CD4-positive, alpha-beta memory T cell (primary cell): ENCODE results near the gene SLFN14. TPM values are rescaled to one million over a fixed set of nuclear protein-coding genes. Genes with fewer than 3 reads are reported as not detected.
A peak's percentile ranks its signal among the peaks of the same experiment; 100 is the strongest.
"Not testable (repeated sequence)": the region's sequence is repeated elsewhere in the genome, so short reads cannot be mapped to it uniquely, and the experiment has no call there.

Experiments
- CTCF ChIA-PET: fragments of 350-600 bp; sonication (Branson Sonifier 250); formaldehyde crosslinking; loops from one replicate; lab custom pipeline; 2021; ENCODE audit warnings: inconsistent platforms; ENCODE audit not compliant: partially characterized antibody; lab: Charles Lee
- POLR2A ChIA-PET: fragments of 350-600 bp; sonication (Branson Sonifier 250); formaldehyde crosslinking; loops from one replicate; lab custom pipeline; 2021; ENCODE audit not compliant: partially characterized antibody; lab: Charles Lee
- DNase-seq, 5 donors: peaks; one replicate each; pipeline versions ENCODE4 v3.0.0 to v3.0.0-alpha.2; 2020 to 2022; ENCODE audit warnings: mixed read lengths in 1 of 5
- H3K27ac ChIP-seq: one replicate; pipeline ENCODE4 v1.7.0; 2013; ENCODE audit warnings: low read depth, low read length
- H3K27me3 ChIP-seq: 2 replicates; pipeline ENCODE4 v1.7.0; 2013; ENCODE audit warnings: mild to moderate bottlenecking, low read length, moderate library complexity; ENCODE audit not compliant: insufficient read depth
- H3K36me3 ChIP-seq: 2 replicates; pipeline ENCODE4 v1.7.0; 2013; ENCODE audit warnings: mild to moderate bottlenecking, low read length, moderate library complexity; ENCODE audit not compliant: insufficient read depth
- H3K4me1 ChIP-seq: 2 replicates; pipeline ENCODE4 v1.7.0; 2013; ENCODE audit warnings: mild to moderate bottlenecking, low read length, moderate library complexity; ENCODE audit not compliant: insufficient read depth
- H3K4me3 ChIP-seq, 2 donors: one replicate each; pipeline ENCODE4 v1.7.0; 2013; ENCODE audit warnings: low read length in 2 of 2, mild to moderate bottlenecking in 1 of 2
- H3K9me3 ChIP-seq, 2 donors: one replicate each; pipeline ENCODE4 v1.7.0; 2013; ENCODE audit warnings: low read length in 2 of 2, control low read depth in 1 of 2; ENCODE audit not compliant: control insufficient read depth in 1 of 2
- H3K27ac Mint-ChIP-seq, 7 donors: one replicate each; pipeline ENCODE4 v1.8.0; 2020 to 2021; ENCODE audit warnings: mixed read lengths in 7 of 7, mild to moderate bottlenecking in 6 of 7, inconsistent platforms in 3 of 7, moderate library complexity in 3 of 7
- H3K27me3 Mint-ChIP-seq, 2 donors: one replicate each; pipeline ENCODE4 v1.8.0; 2020 to 2021; ENCODE audit warnings: mixed read lengths in 2 of 2
- H3K36me3 Mint-ChIP-seq, 2 donors: one replicate each; pipeline ENCODE4 v1.8.0; 2020 to 2021; ENCODE audit warnings: mixed read lengths in 2 of 2, inconsistent platforms in 1 of 2, mild to moderate bottlenecking in 1 of 2
- H3K4me1 Mint-ChIP-seq, 4 donors: one replicate each; pipeline ENCODE4 v1.8.0; 2020 to 2021; ENCODE audit warnings: mixed read lengths in 4 of 4, mild to moderate bottlenecking in 1 of 4
- H3K4me3 Mint-ChIP-seq, 8 donors: one replicate each; pipeline ENCODE4 v1.8.0; 2020 to 2021; ENCODE audit warnings: mixed read lengths in 8 of 8, mild to moderate bottlenecking in 7 of 8, moderate library complexity in 6 of 8, inconsistent platforms in 3 of 8
- H3K9me3 Mint-ChIP-seq, 8 donors: one replicate each; pipeline ENCODE4 v1.8.0; 2020 to 2021; ENCODE audit warnings: mixed read lengths in 8 of 8, mild to moderate bottlenecking in 5 of 8, inconsistent platforms in 3 of 8, moderate library complexity in 1 of 8
- intact Hi-C: fragments of 100-400 bp; cut with micrococcal nuclease; formaldehyde crosslinking; loops from one replicate; pipeline ENCODE4 v1.15.1; 2023
- polyA plus RNA-seq, 2 donors: library from polyadenylated mRNA; unstranded; fragments of 300-500 nt; fragmentation: Illumina TruSeq; gene quantifications; one replicate each; pipeline ENCODE4 v1.2.3, GENCODE V29; 2021
- total RNA-seq, 2 experiments: library from RNA; stranded (reverse); gene quantifications; one replicate each; pipeline ENCODE4 v1.2.3, GENCODE V29; 2021

SLFN14 gene
- total and polyA plus RNA-seq, 4 experiments from 2014 or later, result 0.18 TPM; not detected in 3

DNA sequence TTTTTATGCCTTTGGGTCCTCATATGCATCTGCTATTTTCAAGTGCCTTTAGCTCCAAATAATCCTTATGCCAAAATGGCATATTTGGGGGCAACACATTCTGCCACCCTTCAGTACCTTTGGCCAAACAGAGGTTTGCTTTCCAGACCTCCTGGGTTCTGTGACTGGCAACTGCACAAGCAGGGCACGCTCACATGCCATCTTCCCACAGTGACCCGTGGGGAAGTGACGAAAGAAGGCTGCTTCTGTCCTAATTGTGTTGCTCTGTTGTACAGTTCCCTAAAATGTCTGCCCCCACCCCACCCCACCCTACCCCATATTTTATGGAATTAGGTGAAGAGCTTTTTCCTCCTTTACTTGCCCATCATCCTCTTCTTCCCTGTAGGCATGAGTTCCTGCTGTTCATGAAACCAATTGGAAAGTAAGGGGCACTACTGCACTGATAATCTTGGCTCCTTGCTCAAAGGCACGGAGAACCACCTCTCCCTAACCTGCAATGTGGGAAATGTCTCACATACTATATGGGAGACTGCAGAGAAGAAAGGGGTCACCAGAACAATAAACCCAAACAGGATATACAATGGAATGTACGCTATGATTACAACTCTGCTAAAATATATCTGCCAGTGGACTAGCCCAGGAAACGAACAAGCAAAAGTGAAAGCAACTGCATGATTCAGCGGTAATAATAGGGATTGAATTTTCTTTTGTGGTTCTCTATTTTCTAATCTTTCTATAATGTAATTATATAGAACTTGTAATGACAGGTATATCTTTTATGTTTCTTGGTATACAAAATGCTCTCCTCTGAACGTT lies 19.8 kb downstream of the SLFN14 start:
- Histone ChIP-seq H3K4me1 (peaks cover 45% of the 10 kb centered on the region), H3K4me3 (peak overlapping the region; percentile 60 to 79), H3K27me3 (no peaks in the 10 kb centered on the region), H3K36me3 (no peaks in the 10 kb centered on the region), H3K27ac (peak overlapping the region; percentile 74), H3K9me3 (no peaks in the 10 kb centered on the region)
- peak overlapping the region; percentile 87 to 98 (median 92) for H3K4me3 Mint-ChIP-seq
- POLR2A ChIA-PET, result interaction anchor here (0.9 to 13.6 kb wide), 13 partner anchors 8 to 380 kb away, joined by 3 to 316 read pairs (median 10); partner anchors contain the start of genes PEX12, SLFN11, SLFN13 and SLFN5
- H3K27me3 Mint-ChIP-seq, result no peaks in the 10 kb centered on the region
- H3K36me3 Mint-ChIP-seq, result peaks cover 7 to 9% of the 10 kb centered on the region in 2 donors
- peaks cover 32 to 62% (median 45%) of the 10 kb centered on the region in 4 donors for H3K4me1 Mint-ChIP-seq
- intact Hi-C loops, result no loop called here
- CTCF ChIA-PET, result interaction anchor here (0.7 to 13.7 kb wide), 9 partner anchors 19 to 374 kb away, joined by 3 to 270 read pairs (median 11); partner anchors contain the start of genes AP2B1 and SLFN5
- no peaks in the 10 kb centered on the region for H3K9me3 Mint-ChIP-seq
- peak overlapping the region; percentile 80 to 98 (median 95) for H3K27ac Mint-ChIP-seq
- peak in 4 of 5 donors; percentile 43 to 54 (median 50) for DNase-seq

DNA sequence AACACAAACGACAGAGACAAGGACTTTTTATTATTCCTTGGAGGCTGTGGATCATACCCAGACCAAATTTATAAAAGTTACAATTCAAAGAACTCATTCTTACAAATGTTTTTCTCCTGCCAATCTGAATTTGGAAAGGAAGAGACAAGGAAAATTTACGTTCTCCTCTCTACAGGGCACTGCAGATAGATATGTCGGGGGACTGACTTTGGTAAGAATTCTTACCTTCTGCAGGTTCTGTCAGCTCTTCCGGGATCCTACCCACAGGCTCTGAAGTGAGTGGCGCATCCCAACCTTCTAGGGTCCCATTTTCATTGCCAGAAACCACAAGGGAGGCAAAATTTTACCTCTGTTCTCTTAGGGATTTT lies 21.0 kb downstream of the SLFN14 start:
- H3K27ac Mint-ChIP-seq, result peak overlapping the region; percentile 80 to 96 (median 95)
- peaks cover 9 to 12% of the 10 kb centered on the region in 2 donors for H3K36me3 Mint-ChIP-seq
- Histone ChIP-seq H3K9me3 (no peaks in the 10 kb centered on the region), H3K27me3 (no peaks in the 10 kb centered on the region), H3K4me1 (peaks cover 45% of the 10 kb centered on the region), H3K4me3 (peak overlapping the region; percentile 32 to 79), H3K36me3 (no peaks in the 10 kb centered on the region), H3K27ac (peak overlapping the region; percentile 74)
- peak overlapping the region; percentile 83 to 98 (median 90) for H3K4me3 Mint-ChIP-seq
- peaks cover 35 to 66% (median 47%) of the 10 kb centered on the region in 4 donors for H3K4me1 Mint-ChIP-seq
- intact Hi-C loops, result loop anchor here (1.0 to 5.0 kb wide), 7 partner anchors 39 to 368 kb away; partner anchors contain the start of genes PEX12 and SLFN11
- CTCF ChIA-PET, result interaction anchor here (0.7 to 13.7 kb wide), 23 partner anchors 9 to 379 kb away, joined by 3 to 270 read pairs (median 4); partner anchors contain the start of genes PEX12 and SLFN5
- DNase-seq, result no peak
- no peaks in the 10 kb centered on the region for H3K27me3 Mint-ChIP-seq
- POLR2A ChIA-PET, result interaction anchor here (0.6 to 13.6 kb wide), 27 partner anchors 15 to 517 kb away, joined by 3 to 316 read pairs (median 4); partner anchors contain the start of genes PEX12, SLFN11, SLFN13 and SLFN5
- no peaks in the 10 kb centered on the region for H3K9me3 Mint-ChIP-seq

DNA sequence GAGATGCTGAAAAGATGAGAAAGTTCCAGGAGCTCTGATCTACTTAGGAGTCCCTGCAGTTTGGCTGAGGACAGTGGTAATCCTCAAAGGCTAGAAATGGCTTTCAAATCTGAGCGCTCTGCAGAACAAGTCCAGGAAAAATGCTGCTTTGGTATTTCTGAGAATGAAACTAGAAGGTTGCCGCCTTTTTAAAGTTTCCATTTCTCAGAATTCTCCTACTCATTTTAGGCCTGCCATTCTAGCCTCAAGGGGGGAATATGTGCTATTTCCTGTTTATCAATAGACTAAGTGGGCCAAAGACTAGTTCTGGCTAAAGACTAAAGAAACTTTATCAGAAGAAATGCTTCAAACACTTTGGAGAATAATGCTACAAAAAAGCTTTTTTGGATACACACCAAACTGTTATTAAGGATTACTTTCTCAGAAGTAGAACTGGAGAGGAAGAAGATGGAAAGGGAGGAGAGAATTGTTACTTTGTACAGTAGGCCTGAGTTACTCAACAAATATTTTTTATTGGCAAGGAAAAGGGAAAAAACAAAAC lies 22.9 kb downstream of the SLFN14 start, which contains the start of gene SLFN12L:
SLFN12L (minus strand) TSS at position 78 of the 541 bp plus-strand sequence. CDS start 15,314 bp downstream, outside the sequence.
- POLR2A ChIA-PET, result interaction anchor here (0.5 to 13.6 kb wide), 34 partner anchors 10 to 492 kb away, joined by 3 to 316 read pairs (median 4); partner anchors contain the start of genes NLE1, PEX12, RFFL and SLFN11

DNA sequence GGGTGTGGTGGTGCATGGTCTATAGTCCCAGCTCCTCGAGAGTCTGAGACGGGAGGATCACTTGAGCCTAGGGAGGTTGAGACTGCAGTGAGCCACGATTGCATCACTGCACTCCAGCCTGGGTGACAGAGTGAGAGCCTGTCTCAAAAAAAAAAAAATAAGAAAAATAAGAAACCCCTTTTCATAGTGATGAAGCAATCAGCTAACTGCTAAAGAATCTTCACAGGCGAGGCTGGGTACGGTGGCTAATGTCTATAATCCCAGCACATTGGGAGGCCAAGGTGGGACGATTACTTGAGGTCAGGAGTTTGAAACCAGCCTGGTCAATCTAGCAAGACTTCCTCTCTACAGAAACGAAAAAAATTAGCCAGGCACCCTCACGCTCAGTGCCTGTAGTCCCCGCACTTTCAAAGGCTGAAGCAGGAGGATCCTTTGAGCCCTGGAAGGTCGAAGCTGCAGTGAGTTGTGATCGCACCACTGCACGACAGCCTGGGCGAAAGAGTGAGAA lies 23.9 kb downstream of the SLFN14 start:
- Mint-ChIP-seq H3K4me1 (peaks cover 42 to 78% (median 53%) of the 10 kb centered on the region in 4 donors), H3K4me3 (peak overlapping the region; percentile 88 to 98 (median 94)), H3K9me3 (peaks cover 0 to 2% (median 0%) of the 10 kb centered on the region in 8 donors), H3K27ac (peak overlapping the region; percentile 80 to 96 (median 95)), H3K36me3 (peaks cover 16 to 21% of the 10 kb centered on the region in 2 donors), H3K27me3 (no peaks in the 10 kb centered on the region)
- Histone ChIP-seq H3K4me1 (peaks cover 64% of the 10 kb centered on the region), H3K9me3 (no peaks in the 10 kb centered on the region), H3K27me3 (no peaks in the 10 kb centered on the region), H3K4me3 (peak overlapping the region; percentile 71 to 98), H3K27ac (peak overlapping the region; percentile 74), H3K36me3 (no peaks in the 10 kb centered on the region)
- POLR2A ChIA-PET, result interaction anchor here (0.5 to 13.6 kb wide), 40 partner anchors 8 to 491 kb away, joined by 3 to 316 read pairs (median 4); partner anchors contain the start of genes AP2B1, NLE1, PEX12 and SLFN11
- CTCF ChIA-PET, result interaction anchor here (0.9 to 13.7 kb wide), 17 partner anchors 15 to 370 kb away, joined by 3 to 270 read pairs (median 4); partner anchors contain the start of genes PEX12, SLFN11 and SLFN5
- peak in 1 of 5 donors; percentile 72 for DNase-seq
- intact Hi-C loops, result loop anchor here (2.0 to 5.0 kb wide), 2 partner anchors 16 to 211 kb away; no protein-coding TSS in a partner anchor

More for the DNA sequence above, 22.9 kb downstream of the SLFN14 start, which contains the start of gene SLFN12L:
- no peaks in the 10 kb centered on the region for H3K27me3 ChIP-seq
- peak within 1 kb of the TSS; percentile 71 to 98 for H3K4me3 ChIP-seq
- intact Hi-C loops, result loop anchor here (2.0 to 5.0 kb wide), 4 partner anchors 17 to 210 kb away; partner anchors contain the start of genes PEX12 and SLFN11
- CTCF ChIA-PET, result interaction anchor here (1.0 to 13.7 kb wide), 14 partner anchors 15 to 371 kb away, joined by 3 to 270 read pairs (median 6); partner anchors contain the start of genes PEX12 and SLFN5
- H3K36me3 ChIP-seq, result no peaks in the 10 kb centered on the region
- Mint-ChIP-seq H3K9me3 (peaks cover 0 to 2% (median 0%) of the 10 kb centered on the region in 8 donors), H3K27ac (peak within 1 kb of the TSS; percentile 80 to 96 (median 95)), H3K4me3 (peak within 1 kb of the TSS; percentile 88 to 98 (median 94)), H3K27me3 (no peaks in the 10 kb centered on the region), H3K4me1 (peaks cover 40 to 69% (median 49%) of the 10 kb centered on the region in 4 donors), H3K36me3 (peaks cover 16 to 21% of the 10 kb centered on the region in 2 donors)
- peak within 1 kb of the TSS; percentile 74 for H3K27ac ChIP-seq
- no peaks in the 10 kb centered on the region for H3K9me3 ChIP-seq
- peak in 4 of 5 donors; percentile 42 to 59 (median 48) for DNase-seq
- H3K4me1 ChIP-seq, result peaks cover 58% of the 10 kb centered on the region

- POLR2A ChIA-PET, result interaction anchor here (0.8 to 13.6 kb wide), 17 partner anchors 15 to 370 kb away, joined by 3 to 316 read pairs (median 13); partner anchors contain the start of genes PEX12, SLFN11, SLFN13 and SLFN5
- Mint-ChIP-seq H3K36me3 (peaks cover 21 to 27% of the 10 kb centered on the region in 2 donors), H3K27ac (peak overlapping the region; percentile 80 to 96 (median 95)), H3K4me3 (peak overlapping the region; percentile 88 to 98 (median 94)), H3K4me1 (peaks cover 43 to 78% (median 56%) of the 10 kb centered on the region in 4 donors)
- not testable (repeated sequence) for H3K27me3 Mint-ChIP-seq, H3K9me3 ChIP-seq, H3K36me3 ChIP-seq, DNase-seq, H3K9me3 Mint-ChIP-seq, H3K27me3 ChIP-seq
- Histone ChIP-seq H3K27ac (peak overlapping the region; percentile 74), H3K4me1 (peaks cover 67% of the 10 kb centered on the region), H3K4me3 (peak overlapping the region; percentile 71 to 98)
- intact Hi-C loops, result loop anchor here (5.0 kb wide), 1 partner anchor 212 kb away; no protein-coding TSS in a partner anchor
- CTCF ChIA-PET, result interaction anchor here (0.7 to 13.7 kb wide), 18 partner anchors 13 to 369 kb away, joined by 3 to 270 read pairs (median 4); partner anchors contain the start of genes SLFN11 and SLFN5
Observed at GRCh38 chr17:35535406-35535805, 25.2 kb downstream of the SLFN14 start.
